HEK293 (cell line): ENCODE results near the gene SULF2.

ENCODE experiments used
- CTCF ChIA-PET: fragments of 350-600 bp; formaldehyde crosslinking; extraction: SDS; loops from one replicate; lab custom pipeline; 2021; ENCODE audit warnings: antibody characterized with exemption; lab: Yijun Ruan, JAX
- POLR2A ChIA-PET: fragments of 300-600 bp; formaldehyde crosslinking; extraction: SDS; loops from one replicate; lab custom pipeline; 2020; ENCODE audit warnings: antibody characterized with exemption, inconsistent platforms; lab: Yijun Ruan, JAX
- H3K27ac ChIP-seq: fragments of 200-500 bp; sonication (Bioruptor generic); 2 replicates; pipeline ENCODE4 v1.5.1; 2014; ENCODE audit warnings: low read depth, low read length, control low read depth, inconsistent platforms; ENCODE audit errors: extremely low read depth
- H3K36me3 ChIP-seq, 2 experiments: fragments of 200-500 bp in 1 of 2; sonication (Bioruptor generic) in 1 of 2; 1 replicate in 1 of 2; 2 replicates in 1 of 2; pipeline ENCODE4 v1.5.1; 2014 to 2017; ENCODE audit warnings: inconsistent platforms in 2 of 2, low read length in 2 of 2; ENCODE audit not compliant: control insufficient read depth in 2 of 2, insufficient read depth in 1 of 2
- H3K4me1 ChIP-seq: fragments of 200-500 bp; sonication (Bioruptor generic); 2 replicates; pipeline ENCODE4 v1.5.1; 2014; ENCODE audit warnings: mild to moderate bottlenecking, low read length, inconsistent platforms; ENCODE audit not compliant: control insufficient read depth, insufficient read depth
- H3K4me3 ChIP-seq: 2 replicates; pipeline ENCODE4 v1.5.1; 2011; ENCODE audit warnings: low read depth, mild to moderate bottlenecking, control low read depth, low read length, moderate library complexity
- H3K9me3 ChIP-seq: fragments of 200-500 bp; sonication (Bioruptor generic); 2 replicates; pipeline ENCODE4 v1.5.1; 2014; ENCODE audit warnings: low read depth, low read length, inconsistent platforms; ENCODE audit not compliant: control insufficient read depth, insufficient read depth
- BCL11A ChIP-seq: fragments of 450-650 bp; formaldehyde crosslinking; IDR thresholded peaks from 2 replicates; pipeline ENCODE4 v1.5.1; 2016; ENCODE audit warnings: low read depth, missing biosample characterization, missing genetic modification characterization
- KLF9 ChIP-seq: fragments of 450-650 bp; formaldehyde crosslinking; IDR thresholded peaks from 2 replicates; pipeline ENCODE4 v1.5.1; 2016; ENCODE audit warnings: missing biosample characterization, missing genetic modification characterization, low read depth
- PRDM4 ChIP-seq: fragments of 450-650 bp; formaldehyde crosslinking; IDR thresholded peaks from 2 replicates; pipeline ENCODE4 v1.5.1; 2017; ENCODE audit warnings: missing biosample characterization, missing genetic modification characterization
- RBAK ChIP-seq: fragments of 450-650 bp; formaldehyde crosslinking; IDR thresholded peaks from 2 replicates; pipeline ENCODE4 v1.5.1; 2016; ENCODE audit warnings: missing biosample characterization, missing genetic modification characterization
- REST ChIP-seq: fragments of 450-650 bp; formaldehyde crosslinking; IDR thresholded peaks from 2 replicates; pipeline ENCODE4 v1.5.1; 2016; ENCODE audit warnings: missing biosample characterization, missing genetic modification characterization
- SETDB1 ChIP-seq: IDR thresholded peaks from one replicate; pipeline ENCODE4 v1.6.1; 2017; ENCODE audit warnings: mild to moderate bottlenecking, low read length, moderate library complexity, mixed read lengths; ENCODE audit not compliant: insufficient read length
- SP7 ChIP-seq: fragments of 450-650 bp; formaldehyde crosslinking; IDR thresholded peaks from 2 replicates; pipeline ENCODE4 v1.5.1; 2016; ENCODE audit warnings: missing biosample characterization, missing genetic modification characterization
- TRIM28 ChIP-seq: IDR thresholded peaks from 2 replicates; pipeline ENCODE4 v1.6.1; 2011; ENCODE audit warnings: low read length, control low read depth, borderline replicate concordance
- TSHZ1 ChIP-seq: fragments of 450-650 bp; formaldehyde crosslinking; IDR thresholded peaks from 2 replicates; pipeline ENCODE4 v1.5.1; 2016; ENCODE audit warnings: missing biosample characterization, missing genetic modification characterization, borderline replicate concordance
- YY1 ChIP-seq: fragments of 450-650 bp; formaldehyde crosslinking; IDR thresholded peaks from 2 replicates; pipeline ENCODE4 v1.5.1; 2018; ENCODE audit warnings: missing biosample characterization, missing genetic modification characterization
- ZBTB1 ChIP-seq: fragments of 450-650 bp; formaldehyde crosslinking; IDR thresholded peaks from 2 replicates; pipeline ENCODE4 v1.5.1; 2016; ENCODE audit warnings: missing biosample characterization, missing genetic modification characterization
- ZBTB21 ChIP-seq: fragments of 450-650 bp; formaldehyde crosslinking; IDR thresholded peaks from 2 replicates; pipeline ENCODE4 v1.5.1; 2017; ENCODE audit warnings: missing biosample characterization, missing genetic modification characterization
- ZNF112 ChIP-seq: fragments of 450-650 bp; formaldehyde crosslinking; IDR thresholded peaks from 2 replicates; pipeline ENCODE4 v1.5.0; 2017; ENCODE audit warnings: missing biosample characterization, missing genetic modification characterization
- ZNF138 ChIP-seq: fragments of 450-650 bp; formaldehyde crosslinking; IDR thresholded peaks from 2 replicates; pipeline ENCODE4 v1.5.1; 2016; ENCODE audit warnings: missing biosample characterization, missing genetic modification characterization, borderline replicate concordance
- ZNF155 ChIP-seq: fragments of 450-650 bp; formaldehyde crosslinking; IDR thresholded peaks from 2 replicates; pipeline ENCODE4 v1.5.1; 2016; ENCODE audit warnings: missing biosample characterization, missing genetic modification characterization
- ZNF19 ChIP-seq: fragments of 450-650 bp; formaldehyde crosslinking; IDR thresholded peaks from 2 replicates; pipeline ENCODE4; 2016; ENCODE audit warnings: missing biosample characterization, missing genetic modification characterization, low read depth
- ZNF335 ChIP-seq: fragments of 450-650 bp; formaldehyde crosslinking; conservative IDR thresholded peaks from 2 replicates; pipeline ENCODE4 v1.5.1; 2016; ENCODE audit warnings: missing biosample characterization, missing genetic modification characterization
- ZNF426 ChIP-seq: fragments of 450-650 bp; formaldehyde crosslinking; IDR thresholded peaks from 2 replicates; pipeline ENCODE4 v1.5.1; 2017; ENCODE audit warnings: missing biosample characterization, missing genetic modification characterization, mild to moderate bottlenecking, inconsistent platforms, moderate library complexity
- ZNF548 ChIP-seq: fragments of 450-650 bp; formaldehyde crosslinking; IDR thresholded peaks from 2 replicates; pipeline ENCODE4 v1.5.1; 2016; ENCODE audit warnings: missing biosample characterization, missing genetic modification characterization
- ZNF585B ChIP-seq: fragments of 450-650 bp; formaldehyde crosslinking; IDR thresholded peaks from 2 replicates; pipeline ENCODE4 v1.5.1; 2016; ENCODE audit warnings: missing biosample characterization, missing genetic modification characterization
- ZNF785 ChIP-seq: fragments of 450-650 bp; formaldehyde crosslinking; IDR thresholded peaks from 2 replicates; pipeline ENCODE4 v1.5.1; 2016; ENCODE audit warnings: missing biosample characterization, missing genetic modification characterization
- ZNF830 ChIP-seq: fragments of 450-650 bp; IDR thresholded peaks from 2 replicates; pipeline ENCODE4 v1.5.0; 2018; ENCODE audit warnings: missing biosample characterization, missing genetic modification characterization, low read depth, mild to moderate bottlenecking, moderate library complexity
- ZXDB ChIP-seq: fragments of 450-650 bp; formaldehyde crosslinking; IDR thresholded peaks from 2 replicates; pipeline ENCODE4 v1.5.1; 2016; ENCODE audit warnings: missing biosample characterization, missing genetic modification characterization

SULF2 gene

GRCh38 chr20:47815866-47816265 is 30.6 kb upstream of the SULF2 start:
- Histone ChIP-seq H3K4me3 (no peak overlapping the region), H3K9me3 (no peaks in the 10 kb centered on the region), H3K4me1 (no peaks in the 10 kb centered on the region), H3K27ac (no peak overlapping the region), H3K36me3 (no peaks in the 10 kb centered on the region)
- TF ChIP-seq ZNF155, result no peak
- no peak for TF ChIP-seq SETDB1
- no peak for TF ChIP-seq KLF9
- TF ChIP-seq ZNF785 (tag by site-specific recombination), result no peak
- TF ChIP-seq RBAK, result no peak
- TF ChIP-seq ZNF335 (tag by site-specific recombination), result no peak
- TF ChIP-seq ZNF112 (tag by site-specific recombination), result no peak
- no peak for TF ChIP-seq ZNF830 (tag by site-specific recombination)
- ChIA-PET CTCF (no interaction called here), POLR2A (no interaction called here)

- Histone ChIP-seq H3K36me3 (no peaks in the 10 kb centered on the region), H3K4me1 (no peaks in the 10 kb centered on the region), H3K4me3 (no peak overlapping the region), H3K27ac (no peak overlapping the region), H3K9me3 (no peaks in the 10 kb centered on the region)
- TF ChIP-seq ZBTB21 (tag by site-specific recombination), result no peak
- TF ChIP-seq TSHZ1, result no peak
- TF ChIP-seq ZNF19 (tag by site-specific recombination), result no peak
- no peak for TF ChIP-seq REST (tag by site-specific recombination)
- no peak for TF ChIP-seq TRIM28
- no peak for TF ChIP-seq PRDM4 (tag by site-specific recombination)
- TF ChIP-seq ZNF548 (tag by site-specific recombination), result no peak
- no peak for TF ChIP-seq SP7 (tag by site-specific recombination)
- TF ChIP-seq ZXDB (tag by site-specific recombination), result no peak
- TF ChIP-seq ZNF785 (tag by site-specific recombination), result no peak
- no peak for TF ChIP-seq ZNF155
- TF ChIP-seq ZBTB1 (tag by site-specific recombination), result no peak
- no peak for TF ChIP-seq YY1 (tag by site-specific recombination)
- TF ChIP-seq ZNF138 (tag by site-specific recombination), result no peak
- TF ChIP-seq ZNF585B (tag by site-specific recombination), result no peak
- no peak for TF ChIP-seq ZNF426 (tag by site-specific recombination)
- TF ChIP-seq BCL11A (tag by site-specific recombination), result no peak
- CTCF ChIA-PET, result interaction anchor here (0.7 kb wide), 2 partner anchors 89 to 842 kb away, joined by 3 to 4 read pairs; no protein-coding TSS in a partner anchor
- POLR2A ChIA-PET, result no interaction called here
Observed at GRCh38 chr20:47815416-47815806, 30.1 kb upstream of the SULF2 start.
